ENCODE measurements around the gene FBXO46.
A peak's percentile ranks its signal among the peaks of the same experiment; 100 is the strongest.

FBXO46 gene

DNA sequence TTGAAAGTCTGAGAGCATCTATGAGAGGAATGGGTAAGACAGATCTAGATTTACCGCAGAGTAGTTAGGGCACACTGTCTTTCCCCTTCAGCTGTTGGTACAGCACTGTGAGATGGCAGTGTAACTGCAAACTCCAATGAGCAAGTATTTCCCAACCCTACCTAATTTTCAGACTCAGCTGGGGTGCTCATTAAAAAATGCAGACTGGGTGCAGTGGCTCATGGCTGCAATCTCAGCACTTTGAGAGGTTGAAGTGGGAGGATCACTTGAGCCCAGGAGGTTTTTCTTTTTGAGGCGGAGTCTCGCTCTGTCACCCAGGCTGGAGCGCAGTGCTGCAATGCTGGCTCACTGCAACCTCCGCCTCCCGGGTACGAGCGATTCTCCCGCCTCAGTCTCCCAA lies 25.6 kb downstream of the FBXO46 start:
- Histone ChIP-seq H3K9me3 (ENCODE audit: insufficient read depth, low read depth, low read length) (no peaks in the 10 kb centered on the region), H3K27me3 (ENCODE audit: insufficient read depth, low read length, poor library complexity, severe bottlenecking) (no peaks in the 10 kb centered on the region), H3F3A (ENCODE audit: low read depth) (no peaks in the 10 kb centered on the region), H3K9ac (ENCODE audit: low read depth, low read length, poor library complexity, severe bottlenecking) (no peak overlapping the region), H3K36me3 (ENCODE audit: insufficient read depth, low read length) (peaks cover 4% of the 10 kb centered on the region; the same call in 1 of the 2 replicates), H4K20me1 (ENCODE audit: insufficient read depth, low read length, poor library complexity, severe bottlenecking) (no peaks in the 10 kb centered on the region), H3K79me2 (ENCODE audit: insufficient read depth, low read length) (no peaks in the 10 kb centered on the region), H2AFZ (ENCODE audit: low read length) (no peak overlapping the region), H3K4me3 (ENCODE audit: low read length, poor library complexity, severe bottlenecking) (no peak overlapping the region), H3K4me1 (ENCODE audit: insufficient read depth, low read length, poor library complexity, severe bottlenecking) (no peaks in the 10 kb centered on the region), H3K4me2 (ENCODE audit: low read depth, low read length, poor library complexity, severe bottlenecking) (no peak overlapping the region), H3K9me2 (replicated peaks; ENCODE audit: low read depth, low read length) (no peaks in the 10 kb centered on the region)
- no peak for TF ChIP-seq EZH2phosphoT487 (IDR thresholded peaks at IDR 0.05; ENCODE audit: borderline replicate concordance)
- TF ChIP-seq, protein P1, sequence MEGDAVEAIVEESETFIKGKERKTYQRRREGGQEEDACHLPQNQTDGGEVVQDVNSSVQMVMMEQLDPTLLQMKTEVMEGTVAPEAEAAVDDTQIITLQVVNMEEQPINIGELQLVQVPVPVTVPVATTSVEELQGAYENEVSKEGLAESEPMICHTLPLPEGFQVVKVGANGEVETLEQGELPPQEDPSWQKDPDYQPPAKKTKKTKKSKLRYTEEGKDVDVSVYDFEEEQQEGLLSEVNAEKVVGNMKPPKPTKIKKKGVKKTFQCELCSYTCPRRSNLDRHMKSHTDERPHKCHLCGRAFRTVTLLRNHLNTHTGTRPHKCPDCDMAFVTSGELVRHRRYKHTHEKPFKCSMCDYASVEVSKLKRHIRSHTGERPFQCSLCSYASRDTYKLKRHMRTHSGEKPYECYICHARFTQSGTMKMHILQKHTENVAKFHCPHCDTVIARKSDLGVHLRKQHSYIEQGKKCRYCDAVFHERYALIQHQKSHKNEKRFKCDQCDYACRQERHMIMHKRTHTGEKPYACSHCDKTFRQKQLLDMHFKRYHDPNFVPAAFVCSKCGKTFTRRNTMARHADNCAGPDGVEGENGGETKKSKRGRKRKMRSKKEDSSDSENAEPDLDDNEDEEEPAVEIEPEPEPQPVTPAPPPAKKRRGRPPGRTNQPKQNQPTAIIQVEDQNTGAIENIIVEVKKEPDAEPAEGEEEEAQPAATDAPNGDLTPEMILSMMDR (conservative IDR thresholded peaks at IDR 0.05; ENCODE audit: low read length), result no peak

DNA sequence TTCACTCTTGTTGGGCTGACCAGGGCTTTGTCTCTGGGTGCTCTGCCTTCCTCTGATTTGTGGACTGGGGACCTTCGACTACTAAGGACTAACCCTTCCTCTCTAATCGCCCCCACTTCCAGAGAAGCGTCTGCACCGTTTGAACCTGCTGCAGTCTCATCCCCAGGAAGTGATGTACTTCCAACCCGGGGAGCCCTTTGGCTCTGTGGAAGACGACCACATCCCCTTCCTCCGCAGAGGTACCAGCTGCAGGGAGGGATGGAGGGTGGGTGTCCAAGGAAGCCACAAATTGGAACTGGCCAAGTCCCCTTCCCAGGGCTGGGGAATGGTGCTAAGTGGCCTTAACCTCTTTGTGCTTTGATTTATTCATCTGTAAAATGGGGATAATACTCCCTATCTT lies 29.0 kb downstream of the FBXO46 start:
- Histone ChIP-seq H3K9ac (ENCODE audit: low read depth, low read length, poor library complexity, severe bottlenecking) (no peak overlapping the region), H3K4me2 (ENCODE audit: low read depth, low read length, poor library complexity, severe bottlenecking) (no peak overlapping the region), H2AFZ (ENCODE audit: low read length) (no peak overlapping the region), H3F3A (ENCODE audit: low read depth) (no peaks in the 10 kb centered on the region), H3K4me3 (ENCODE audit: low read length, poor library complexity, severe bottlenecking) (no peak overlapping the region), H3K9me3 (ENCODE audit: insufficient read depth, low read depth, low read length) (no peaks in the 10 kb centered on the region), H3K36me3 (ENCODE audit: insufficient read depth, low read length) (peaks cover 4% of the 10 kb centered on the region; the same call in 1 of the 2 replicates), H4K20me1 (ENCODE audit: insufficient read depth, low read length, poor library complexity, severe bottlenecking) (no peaks in the 10 kb centered on the region), H3K9me2 (replicated peaks; ENCODE audit: low read depth, low read length) (no peaks in the 10 kb centered on the region), H3K79me2 (ENCODE audit: insufficient read depth, low read length) (no peaks in the 10 kb centered on the region), H3K4me1 (ENCODE audit: insufficient read depth, low read length, poor library complexity, severe bottlenecking) (no peaks in the 10 kb centered on the region), H3K27me3 (ENCODE audit: insufficient read depth, low read length, poor library complexity, severe bottlenecking) (no peaks in the 10 kb centered on the region)
- TF ChIP-seq, protein P1 (conservative IDR thresholded peaks at IDR 0.05; ENCODE audit: low read length), result no peak
- TF ChIP-seq EZH2phosphoT487 (IDR thresholded peaks at IDR 0.05; ENCODE audit: borderline replicate concordance), result no peak

DNA sequence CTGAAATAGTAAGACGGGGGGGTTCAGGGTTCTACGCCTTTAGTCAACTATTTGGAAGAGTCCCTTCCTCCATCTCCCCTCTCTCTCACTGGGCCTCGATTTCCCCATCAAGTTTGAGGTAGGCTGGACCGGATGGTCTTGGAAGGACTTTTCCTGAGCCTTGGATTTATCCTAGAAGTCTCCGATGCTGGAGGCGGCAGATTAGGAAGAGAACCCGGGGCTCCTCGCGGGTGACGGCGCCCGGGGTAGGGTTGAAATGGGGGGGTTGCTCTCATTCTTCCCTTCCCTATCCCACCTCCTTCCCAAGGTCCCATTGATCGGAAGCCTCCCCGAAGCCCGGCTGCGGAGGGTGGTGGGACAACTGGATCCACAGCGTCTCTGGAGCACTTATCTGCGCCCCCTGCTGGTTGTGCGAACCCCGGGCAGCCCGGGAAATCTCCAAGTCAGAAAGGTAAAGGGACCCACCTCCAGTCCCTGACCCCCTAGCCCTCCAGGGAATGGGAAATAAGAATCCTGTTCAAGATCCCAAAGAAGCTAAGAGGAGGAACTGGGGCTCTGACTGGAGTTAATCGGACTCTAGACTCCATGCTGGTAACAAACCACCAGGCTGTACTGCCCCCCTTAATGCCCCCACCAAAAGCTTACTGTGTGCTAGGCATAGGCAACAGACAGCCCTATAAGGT lies 37.4 kb downstream of the FBXO46 start:
- no peak for TF ChIP-seq EZH2phosphoT487 (IDR thresholded peaks at IDR 0.05; ENCODE audit: borderline replicate concordance)
- TF ChIP-seq, protein P1 (conservative IDR thresholded peaks at IDR 0.05; ENCODE audit: low read length), result peak; percentile 95
- H3K4me3 ChIP-seq (ENCODE audit: low read length, poor library complexity, severe bottlenecking), result peak overlapping the region; percentile 98
- peak overlapping the region; percentile 98 for H3K4me2 ChIP-seq (ENCODE audit: low read depth, low read length, poor library complexity, severe bottlenecking)
- H3K79me2 ChIP-seq (ENCODE audit: insufficient read depth, low read length), result peaks cover 46% of the 10 kb centered on the region
- H3K27me3 ChIP-seq (ENCODE audit: insufficient read depth, low read length, poor library complexity, severe bottlenecking), result no peaks in the 10 kb centered on the region
- H3K9me2 ChIP-seq (replicated peaks; ENCODE audit: low read depth, low read length), result no peaks in the 10 kb centered on the region
- peaks cover 13% of the 10 kb centered on the region for H3K4me1 ChIP-seq (ENCODE audit: insufficient read depth, low read length, poor library complexity, severe bottlenecking)
- H2AFZ ChIP-seq (ENCODE audit: low read length), result peak overlapping the region; percentile 96
- H3K9ac ChIP-seq (ENCODE audit: low read depth, low read length, poor library complexity, severe bottlenecking), result peak overlapping the region; percentile 93
- peaks cover 10% of the 10 kb centered on the region for H4K20me1 ChIP-seq (ENCODE audit: insufficient read depth, low read length, poor library complexity, severe bottlenecking)
- no peaks in the 10 kb centered on the region for H3F3A ChIP-seq (ENCODE audit: low read depth)
- H3K36me3 ChIP-seq (ENCODE audit: insufficient read depth, low read length), result peaks cover 3% of the 10 kb centered on the region; the same call in 1 of the 2 replicates
- H3K9me3 ChIP-seq (ENCODE audit: insufficient read depth, low read depth, low read length), result no peaks in the 10 kb centered on the region

All from Loucy (cell line).